ENCODE results near the gene TCEAL2.
"Not testable (repeated sequence)": the region's sequence is repeated elsewhere in the genome, so short reads cannot be mapped to it uniquely, and the experiment has no call there.

DNA sequence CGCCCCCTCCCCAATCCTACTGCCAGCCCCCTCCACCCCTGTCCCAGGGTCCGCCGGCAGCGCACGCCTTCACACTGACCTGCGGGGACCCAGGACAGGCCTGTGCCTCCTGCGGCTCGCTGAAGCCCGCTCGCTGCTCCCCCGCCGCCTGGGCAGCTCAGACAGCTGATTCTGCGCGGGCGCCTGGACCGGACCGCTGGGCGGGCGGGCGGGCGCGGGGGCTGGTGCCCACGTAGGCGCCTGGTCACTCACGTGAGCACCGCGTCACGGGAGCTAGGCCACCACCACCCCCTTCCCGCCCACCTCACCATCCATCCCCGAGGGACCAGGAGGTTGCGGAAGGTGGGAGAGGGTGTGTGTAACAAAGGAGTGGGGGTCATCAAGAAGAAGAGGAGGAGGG is 16.8 kb downstream of the TCEAL2 start, which contains the start of gene TCEAL6:
- not testable (repeated sequence) for TF ChIP-seq POLR2A, POLR2AphosphoS5 (IDR thresholded peaks at IDR 0.05; ENCODE audit: low read depth, low read length)
